Astrocyte (in vitro differentiated cells and primary cell): ENCODE measurements around the gene NKD1.

ENCODE experiments used
- EZH2 ChIP-seq: IDR thresholded peaks from 2 replicates; pipeline ENCODE4 v1.6.1; 2012; ENCODE audit warnings: mild to moderate bottlenecking, low read length, inconsistent platforms; ENCODE audit not compliant: insufficient read depth
- TF ChIP-seq, protein P1 (sequence below): IDR thresholded peaks from 2 replicates; pipeline ENCODE4 v1.5.1; 2011; ENCODE audit warnings: low read depth, mild to moderate bottlenecking, inconsistent platforms, low read length, moderate library complexity; ENCODE audit not compliant: insufficient read depth

DNA sequence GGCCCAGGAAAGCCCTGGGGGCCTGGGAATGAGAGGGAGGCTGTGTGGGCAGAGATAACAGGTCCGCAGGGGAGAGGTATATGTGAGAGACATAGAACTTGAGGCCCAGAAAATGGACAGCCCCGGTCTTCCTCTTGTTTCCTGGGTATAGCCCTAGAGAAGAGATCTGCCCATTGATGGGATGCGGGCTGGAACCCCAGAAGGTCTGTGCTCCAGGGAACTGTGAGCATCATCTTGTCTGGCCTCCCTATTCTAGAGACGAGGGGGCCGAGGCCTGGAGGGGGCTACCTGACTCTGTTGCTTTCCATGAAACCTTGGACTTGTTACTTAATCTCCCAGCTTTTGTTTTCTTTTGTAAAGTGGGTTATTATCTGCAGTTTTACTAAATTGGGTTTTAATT lies 53.9 kb downstream of the NKD1 start:
- TF ChIP-seq, protein P1, sequence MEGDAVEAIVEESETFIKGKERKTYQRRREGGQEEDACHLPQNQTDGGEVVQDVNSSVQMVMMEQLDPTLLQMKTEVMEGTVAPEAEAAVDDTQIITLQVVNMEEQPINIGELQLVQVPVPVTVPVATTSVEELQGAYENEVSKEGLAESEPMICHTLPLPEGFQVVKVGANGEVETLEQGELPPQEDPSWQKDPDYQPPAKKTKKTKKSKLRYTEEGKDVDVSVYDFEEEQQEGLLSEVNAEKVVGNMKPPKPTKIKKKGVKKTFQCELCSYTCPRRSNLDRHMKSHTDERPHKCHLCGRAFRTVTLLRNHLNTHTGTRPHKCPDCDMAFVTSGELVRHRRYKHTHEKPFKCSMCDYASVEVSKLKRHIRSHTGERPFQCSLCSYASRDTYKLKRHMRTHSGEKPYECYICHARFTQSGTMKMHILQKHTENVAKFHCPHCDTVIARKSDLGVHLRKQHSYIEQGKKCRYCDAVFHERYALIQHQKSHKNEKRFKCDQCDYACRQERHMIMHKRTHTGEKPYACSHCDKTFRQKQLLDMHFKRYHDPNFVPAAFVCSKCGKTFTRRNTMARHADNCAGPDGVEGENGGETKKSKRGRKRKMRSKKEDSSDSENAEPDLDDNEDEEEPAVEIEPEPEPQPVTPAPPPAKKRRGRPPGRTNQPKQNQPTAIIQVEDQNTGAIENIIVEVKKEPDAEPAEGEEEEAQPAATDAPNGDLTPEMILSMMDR: no peak
- no peak for TF ChIP-seq EZH2
